Trophoblast cell (in vitro differentiated cells and primary cell): ENCODE data around the gene PNMA8B.

Experiments used
- DNase-seq, 2 donors: peaks; one replicate each; pipeline ENCODE4 v3.0.0-alpha.2; 2016
- H2AFZ ChIP-seq: 2 replicates; pipeline ENCODE4 v1.6.1; 2013; ENCODE audit warnings: low read length, moderate library complexity, mild to moderate bottlenecking; ENCODE audit not compliant: insufficient read depth, poor library complexity
- H2AK5ac ChIP-seq: 2 replicates; pipeline ENCODE4 v1.6.1; 2013; ENCODE audit warnings: mild to moderate bottlenecking, low read length
- H2BK120ac ChIP-seq: 2 replicates; pipeline ENCODE4 v1.6.1; 2013; ENCODE audit warnings: low read length, mild to moderate bottlenecking, moderate library complexity; ENCODE audit not compliant: insufficient read depth, poor library complexity
- H2BK12ac ChIP-seq: 2 replicates; pipeline ENCODE4 v1.6.1; 2013; ENCODE audit warnings: mild to moderate bottlenecking, low read length, moderate library complexity
- H2BK5ac ChIP-seq: 2 replicates; pipeline ENCODE4 v1.6.1; 2013; ENCODE audit warnings: low read length, low read depth, moderate library complexity, mild to moderate bottlenecking; ENCODE audit not compliant: poor library complexity
- H3K14ac ChIP-seq: 2 replicates; pipeline ENCODE4 v1.6.1; 2013; ENCODE audit warnings: mild to moderate bottlenecking, low read length
- H3K18ac ChIP-seq: 2 replicates; pipeline ENCODE4 v1.6.1; 2013; ENCODE audit warnings: mild to moderate bottlenecking, low read length
- H3K23ac ChIP-seq: 2 replicates; pipeline ENCODE4 v1.6.1; 2013; ENCODE audit warnings: low read length
- H3K27ac ChIP-seq: 2 replicates; pipeline ENCODE4 v1.5.1; 2013; ENCODE audit warnings: low read depth, mild to moderate bottlenecking, inconsistent platforms, low read length, moderate library complexity
- H3K27me3 ChIP-seq: 2 replicates; pipeline ENCODE4 v1.6.1; 2013; ENCODE audit warnings: inconsistent platforms, mild to moderate bottlenecking, low read length, moderate library complexity; ENCODE audit not compliant: insufficient read depth
- H3K36me3 ChIP-seq, 2 experiments: 1 replicate in 1 of 2; 2 replicates in 1 of 2; pipeline ENCODE4 v1.6.1; 2013; ENCODE audit warnings: low read length in 2 of 2, mild to moderate bottlenecking in 2 of 2, moderate library complexity in 1 of 2; ENCODE audit not compliant: insufficient read depth in 2 of 2, control insufficient read depth in 1 of 2
- H3K4ac ChIP-seq: 2 replicates; pipeline ENCODE4 v1.6.1; 2013; ENCODE audit warnings: low read depth, mild to moderate bottlenecking, low read length, moderate library complexity
- H3K4me1 ChIP-seq, 2 experiments: 1 replicate in 1 of 2; 2 replicates in 1 of 2; pipeline ENCODE4 v1.6.1; 2013; ENCODE audit warnings: low read length in 2 of 2, mild to moderate bottlenecking in 2 of 2, moderate library complexity in 1 of 2; ENCODE audit not compliant: insufficient read depth in 2 of 2, control insufficient read depth in 1 of 2
- H3K4me2 ChIP-seq: 2 replicates; pipeline ENCODE4 v1.6.1; 2013; ENCODE audit warnings: inconsistent platforms, mild to moderate bottlenecking, low read length, moderate library complexity
- H3K4me3 ChIP-seq: 2 replicates; pipeline ENCODE4 v1.5.1; 2013; ENCODE audit warnings: mild to moderate bottlenecking, low read depth, low read length, inconsistent platforms
- H3K79me1 ChIP-seq: one replicate; pipeline ENCODE4 v1.6.1; 2013; ENCODE audit warnings: low read length
- H3K79me2 ChIP-seq: 2 replicates; pipeline ENCODE4 v1.6.1; 2013; ENCODE audit warnings: low read length, mild to moderate bottlenecking; ENCODE audit not compliant: control insufficient read depth, insufficient read depth, poor library complexity
- H3K9ac ChIP-seq: 2 replicates; pipeline ENCODE4 v1.6.1; 2013; ENCODE audit warnings: mild to moderate bottlenecking, low read length
- H3K9me3 ChIP-seq: 2 replicates; pipeline ENCODE4 v1.6.1; 2013; ENCODE audit warnings: low read depth, mild to moderate bottlenecking, control low read depth, inconsistent platforms, low read length; ENCODE audit not compliant: insufficient read depth
- H4K12ac ChIP-seq: 2 replicates; pipeline ENCODE4 v1.6.1; 2013; ENCODE audit warnings: low read depth, mild to moderate bottlenecking, low read length, moderate library complexity
- H4K8ac ChIP-seq: 2 replicates; pipeline ENCODE4 v1.6.1; 2013; ENCODE audit warnings: low read depth, mild to moderate bottlenecking, low read length, moderate library complexity
- H4K91ac ChIP-seq: one replicate; pipeline ENCODE4 v1.6.1; 2013; ENCODE audit warnings: low read depth, mild to moderate bottlenecking, low read length, moderate library complexity
- WGBS: extraction: QIAGEN DNeasy Blood & Tissue Kit; methylation state at CpG from one replicate; pipeline ENCODE4 v1.1.7; 2013; ENCODE audit warnings: missing lambda C conversion rate; ENCODE audit not compliant: insufficient read length, insufficient coverage; ENCODE audit errors: extremely low coverage; 5-methylcytosine and 5-hydroxymethylcytosine counted together

PNMA8B gene

GRCh38 chr19:46452186-46452585, 43.5 kb downstream of the PNMA8B start:
- no CpG with 5 or more reads among the region's 4 CpGs for WGBS
- H2BK5ac ChIP-seq, result no peak overlapping the region

DNA sequence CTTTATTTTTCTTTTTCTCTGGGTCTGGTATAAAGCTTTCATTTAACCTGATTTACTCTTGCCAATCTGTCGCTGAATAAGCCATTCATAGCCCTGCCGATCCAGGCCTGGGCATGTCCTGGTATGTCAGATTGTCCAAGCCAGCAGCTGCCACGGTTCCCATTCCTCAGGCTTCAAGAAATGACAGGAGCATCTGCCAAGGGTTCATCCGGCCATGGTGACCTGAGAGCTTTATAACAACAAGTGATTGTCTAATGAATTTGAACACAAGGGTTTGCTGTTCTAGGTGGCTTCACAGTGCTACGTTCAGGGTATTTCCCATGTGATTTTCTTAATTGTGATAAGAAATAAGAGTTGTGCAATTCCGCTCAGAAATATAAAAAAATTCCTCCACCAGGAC, 44.3 kb downstream of the PNMA8B start:
- no peaks in the 10 kb centered on the region for H3K4me1 ChIP-seq
- WGBS, result no CpG with 5 or more reads among the region's 6 CpGs

More at GRCh38 chr19:46452186-46452585, 43.5 kb downstream of the PNMA8B start:
- no peak overlapping the region for H2AFZ ChIP-seq
- H2AK5ac ChIP-seq, result no peak overlapping the region
- H4K12ac ChIP-seq, result no peak overlapping the region
- no peak overlapping the region for H3K18ac ChIP-seq
- H3K4me3 ChIP-seq, result no peak overlapping the region
- no peak overlapping the region for H2BK120ac ChIP-seq
- no peak overlapping the region for H3K27ac ChIP-seq
- H3K4me1 ChIP-seq, result no peaks in the 10 kb centered on the region
- no peak overlapping the region for H3K9ac ChIP-seq
- no peak overlapping the region for H4K91ac ChIP-seq
- H3K23ac ChIP-seq, result no peak overlapping the region
- H3K27me3 ChIP-seq, result no peaks in the 10 kb centered on the region
- no peak overlapping the region for H3K4ac ChIP-seq
- H4K8ac ChIP-seq, result no peak overlapping the region
- no peaks in the 10 kb centered on the region for H3K79me2 ChIP-seq
- no peaks in the 10 kb centered on the region for H3K79me1 ChIP-seq
- no peak overlapping the region for H3K4me2 ChIP-seq
- no peak overlapping the region for H2BK12ac ChIP-seq
- DNase-seq, result no peak
- H3K14ac ChIP-seq, result no peak overlapping the region
- H3K9me3 ChIP-seq, result no peaks in the 10 kb centered on the region
- no peaks in the 10 kb centered on the region for H3K36me3 ChIP-seq

DNA sequence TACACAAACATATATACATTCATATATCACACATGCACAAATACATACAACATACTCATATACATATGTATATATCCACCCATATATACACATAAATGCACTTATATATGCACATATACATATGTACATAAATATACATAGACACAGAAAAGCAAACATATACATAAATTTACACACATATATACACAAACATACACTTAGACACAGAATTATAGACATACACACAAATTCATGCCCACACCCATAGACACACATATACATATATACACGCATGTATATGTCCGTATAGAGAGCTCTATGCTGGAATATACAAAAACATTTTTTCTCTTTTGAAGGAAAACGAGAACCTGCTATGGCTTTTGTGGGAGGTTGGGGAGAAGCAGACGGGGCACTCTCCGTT, 44.9 kb downstream of the PNMA8B start:
- no peaks in the 10 kb centered on the region for H3K27me3 ChIP-seq
- no peak overlapping the region for H3K18ac ChIP-seq
- WGBS, result no CpG with 5 or more reads among the region's 5 CpGs

More for the DNA sequence above, 44.3 kb downstream of the PNMA8B start:
- Histone ChIP-seq H3K18ac (no peak overlapping the region), H2BK120ac (no peak overlapping the region), H3K14ac (no peak overlapping the region), H2AK5ac (no peak overlapping the region), H2AFZ (no peak overlapping the region), H3K9me3 (no peaks in the 10 kb centered on the region), H3K79me2 (no peaks in the 10 kb centered on the region), H4K8ac (no peak overlapping the region), H4K91ac (no peak overlapping the region), H3K4ac (no peak overlapping the region), H3K79me1 (no peaks in the 10 kb centered on the region), H3K27me3 (no peaks in the 10 kb centered on the region), H3K4me2 (no peak overlapping the region), H3K36me3 (no peaks in the 10 kb centered on the region), H3K9ac (no peak overlapping the region), H2BK12ac (no peak overlapping the region), H3K4me3 (no peak overlapping the region), H2BK5ac (no peak overlapping the region), H3K27ac (no peak overlapping the region), H3K23ac (no peak overlapping the region), H4K12ac (no peak overlapping the region)
- no peak for DNase-seq

GRCh38 chr19:46449228-46449627, 46.4 kb downstream of the PNMA8B start:
- no peaks in the 10 kb centered on the region for H3K36me3 ChIP-seq
- H3K79me2 ChIP-seq, result no peaks in the 10 kb centered on the region
- H2AK5ac ChIP-seq, result no peak overlapping the region
- H2BK12ac ChIP-seq, result no peak overlapping the region
- DNase-seq, result no peak
- no peaks in the 10 kb centered on the region for H3K79me1 ChIP-seq
- no peak overlapping the region for H3K9ac ChIP-seq
- no peak overlapping the region for H3K23ac ChIP-seq
- H3K4me1 ChIP-seq, result no peaks in the 10 kb centered on the region
- H3K18ac ChIP-seq, result no peak overlapping the region
- H3K27me3 ChIP-seq, result no peaks in the 10 kb centered on the region
- H2BK5ac ChIP-seq, result no peak overlapping the region
- no CpG with 5 or more reads among the region's 7 CpGs for WGBS
- no peak overlapping the region for H4K8ac ChIP-seq
- H2AFZ ChIP-seq, result no peak overlapping the region
- H3K9me3 ChIP-seq, result no peaks in the 10 kb centered on the region
- no peak overlapping the region for H3K4me3 ChIP-seq
- H3K4ac ChIP-seq, result no peak overlapping the region
- no peak overlapping the region for H4K91ac ChIP-seq
- H3K14ac ChIP-seq, result no peak overlapping the region
- no peak overlapping the region for H3K27ac ChIP-seq
- no peak overlapping the region for H3K4me2 ChIP-seq
- H2BK120ac ChIP-seq, result no peak overlapping the region
- H4K12ac ChIP-seq, result no peak overlapping the region

More for the DNA sequence above, 44.9 kb downstream of the PNMA8B start:
- Histone ChIP-seq H2AFZ (no peak overlapping the region), H2BK5ac (no peak overlapping the region), H4K12ac (no peak overlapping the region), H2BK12ac (no peak overlapping the region), H3K14ac (no peak overlapping the region), H3K79me2 (no peaks in the 10 kb centered on the region), H3K4me1 (no peaks in the 10 kb centered on the region), H3K4me2 (no peak overlapping the region), H3K27ac (no peak overlapping the region), H3K9ac (no peak overlapping the region), H2BK120ac (no peak overlapping the region), H3K4me3 (no peak overlapping the region), H3K79me1 (no peaks in the 10 kb centered on the region), H3K36me3 (no peaks in the 10 kb centered on the region), H3K23ac (no peak overlapping the region), H3K4ac (no peak overlapping the region), H4K8ac (no peak overlapping the region), H2AK5ac (no peak overlapping the region), H3K9me3 (no peaks in the 10 kb centered on the region), H4K91ac (no peak overlapping the region)
- DNase-seq, result no peak
